GM10266 (cell line): Measurements from ENCODE around the gene IMP3.

ENCODE experiments used
- DNase-seq: peaks from one replicate; pipeline ENCODE4 v3.0.0; 2012; ENCODE audit errors: extremely low spot score
- TF ChIP-seq, protein P1 (sequence below): IDR thresholded peaks from 2 replicates; pipeline ENCODE4 v1.5.1; 2012; ENCODE audit warnings: mild to moderate bottlenecking, low read depth; ENCODE audit not compliant: control insufficient read depth, insufficient read depth; ENCODE audit errors: missing control alignments

The IMP3 gene

GRCh38 chr15:75676688-75677464, 36.9 kb upstream of the IMP3 start:
- TF ChIP-seq, protein P1, sequence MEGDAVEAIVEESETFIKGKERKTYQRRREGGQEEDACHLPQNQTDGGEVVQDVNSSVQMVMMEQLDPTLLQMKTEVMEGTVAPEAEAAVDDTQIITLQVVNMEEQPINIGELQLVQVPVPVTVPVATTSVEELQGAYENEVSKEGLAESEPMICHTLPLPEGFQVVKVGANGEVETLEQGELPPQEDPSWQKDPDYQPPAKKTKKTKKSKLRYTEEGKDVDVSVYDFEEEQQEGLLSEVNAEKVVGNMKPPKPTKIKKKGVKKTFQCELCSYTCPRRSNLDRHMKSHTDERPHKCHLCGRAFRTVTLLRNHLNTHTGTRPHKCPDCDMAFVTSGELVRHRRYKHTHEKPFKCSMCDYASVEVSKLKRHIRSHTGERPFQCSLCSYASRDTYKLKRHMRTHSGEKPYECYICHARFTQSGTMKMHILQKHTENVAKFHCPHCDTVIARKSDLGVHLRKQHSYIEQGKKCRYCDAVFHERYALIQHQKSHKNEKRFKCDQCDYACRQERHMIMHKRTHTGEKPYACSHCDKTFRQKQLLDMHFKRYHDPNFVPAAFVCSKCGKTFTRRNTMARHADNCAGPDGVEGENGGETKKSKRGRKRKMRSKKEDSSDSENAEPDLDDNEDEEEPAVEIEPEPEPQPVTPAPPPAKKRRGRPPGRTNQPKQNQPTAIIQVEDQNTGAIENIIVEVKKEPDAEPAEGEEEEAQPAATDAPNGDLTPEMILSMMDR: no peak
- no peak for DNase-seq

- TF ChIP-seq, protein P1: no peak
- DNase-seq: no peak
Observed at GRCh38 chr15:75675579-75676404, 35.8 kb upstream of the IMP3 start.

GRCh38 chr15:75674366-75674765, 34.3 kb upstream of the IMP3 start:
- TF ChIP-seq, protein P1: no peak
- DNase-seq: no peak

DNA sequence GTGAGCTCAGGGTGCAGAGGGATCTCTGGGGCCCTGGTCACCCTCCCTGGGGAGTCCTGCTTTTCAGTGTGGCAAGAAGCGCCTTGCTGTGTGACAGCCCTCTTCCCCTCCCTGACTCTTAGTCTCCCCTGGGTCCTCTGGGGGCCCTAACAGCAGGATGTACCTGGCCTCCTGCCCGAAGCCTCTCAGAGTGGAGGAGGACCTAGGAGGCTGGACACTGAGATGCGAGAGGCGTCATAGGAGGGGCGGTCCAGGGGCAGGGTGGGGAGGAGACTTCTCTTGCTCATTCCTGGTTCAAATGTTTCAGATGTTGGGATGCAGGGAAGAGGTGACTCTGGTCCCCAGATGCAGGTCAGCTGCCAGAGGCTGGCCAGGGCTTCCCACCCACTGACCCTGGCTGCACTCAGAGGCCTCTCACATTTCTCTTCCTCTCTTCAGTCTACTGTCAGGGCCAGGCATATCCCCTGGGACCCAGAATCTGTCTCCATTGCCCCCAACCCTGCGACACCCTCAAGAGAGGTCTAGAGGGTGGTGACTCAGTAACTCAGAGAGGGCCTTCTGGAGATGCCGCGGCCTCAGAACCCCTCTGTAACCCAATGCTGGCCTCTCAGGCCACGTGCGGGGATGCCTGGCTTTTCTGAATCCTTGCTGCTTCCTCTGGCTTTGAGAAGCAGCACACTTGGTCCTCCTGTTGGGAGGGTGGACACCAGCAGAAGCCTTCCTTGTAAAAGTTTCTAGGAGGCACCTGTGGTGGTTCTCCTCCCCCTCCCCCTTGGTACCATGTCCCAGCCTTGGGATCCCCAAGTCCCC, 33.6 kb upstream of the IMP3 start:
- TF ChIP-seq, protein P1: no peak
- no peak for DNase-seq

DNA sequence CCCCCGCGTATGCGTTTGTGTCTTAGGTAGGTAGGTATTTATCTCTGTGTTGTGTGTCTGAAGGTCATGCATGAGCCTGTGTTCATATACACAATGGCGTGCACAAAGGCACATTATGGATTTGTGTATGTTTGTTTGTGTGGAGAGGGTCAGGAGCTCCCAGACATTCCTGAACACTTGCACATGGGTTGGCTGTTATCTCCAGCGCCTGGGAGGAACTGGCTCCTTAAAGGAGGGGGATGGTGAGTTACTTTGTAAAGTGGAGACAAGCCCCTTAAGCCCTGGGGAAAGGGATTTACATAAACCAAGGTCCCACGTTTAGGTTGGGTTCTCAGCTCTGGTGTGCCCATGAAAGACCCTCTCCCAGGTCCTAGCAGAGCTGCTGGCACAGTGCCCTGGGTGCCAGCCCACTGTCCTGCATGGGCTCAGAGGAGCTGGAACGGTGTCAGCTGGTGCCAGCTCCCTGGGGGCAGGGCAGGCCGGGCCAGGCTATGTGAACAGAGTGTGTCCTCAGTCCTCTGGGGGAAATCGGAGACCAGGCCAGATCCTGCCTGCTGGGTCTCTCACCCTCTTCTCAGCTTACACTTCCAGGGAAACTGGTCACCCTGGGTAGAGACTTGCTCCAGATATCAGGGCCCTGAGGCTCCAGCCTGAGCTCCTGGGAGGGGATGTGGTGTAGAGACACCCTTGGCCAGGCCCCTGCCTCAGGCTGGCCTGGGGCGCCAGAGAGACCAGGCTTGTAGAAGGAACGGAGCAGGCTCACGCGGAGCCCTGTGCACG, 32.8 kb upstream of the IMP3 start:
- TF ChIP-seq, protein P1: no peak
- DNase-seq: no peak

GRCh38 chr15:75671730-75672602, 31.9 kb upstream of the IMP3 start:
- DNase-seq: no peak
- TF ChIP-seq, protein P1: no peak
